Keratinocyte (primary cell): ENCODE results near the gene LDLRAD2. TPM values are rescaled to one million over a fixed set of nuclear protein-coding genes. Genes with fewer than 3 reads are reported as not detected.

Experiments
- DNase-seq: peaks from one replicate; pipeline ENCODE4 v3.0.0-alpha.2; 2011; ENCODE audit warnings: low read depth, missing footprints, low spot score
- FAIRE-seq: peaks from 2 replicates; lab custom pipeline; 2011; peaks lifted over from hg19 to GRCh38; lab: Jason Lieb, UNC
- H2AFZ ChIP-seq: 2 replicates; pipeline ENCODE4 v1.6.0; 2012; ENCODE audit warnings: low read length, control low read depth, inconsistent platforms; ENCODE audit not compliant: control insufficient read depth
- H3K27ac ChIP-seq: 2 replicates; pipeline ENCODE4 v1.5.1; 2011; ENCODE audit warnings: low read length; ENCODE audit not compliant: control insufficient read depth, insufficient read depth
- H3K27me3 ChIP-seq: 3 replicates; pipeline ENCODE4 v1.6.0; 2011; ENCODE audit warnings: low read length; ENCODE audit not compliant: control insufficient read depth, insufficient read depth; ENCODE audit errors: extremely low read depth
- H3K36me3 ChIP-seq, 2 experiments: 2 replicates in 1 of 2; 3 replicates in 1 of 2; pipeline ENCODE4 v1.5.1; 2011; ENCODE audit warnings: low read length in 2 of 2, mild to moderate bottlenecking in 1 of 2; ENCODE audit not compliant: control insufficient read depth in 2 of 2, insufficient read depth in 2 of 2; ENCODE audit errors: extremely low read depth in 1 of 2
- H3K4me1 ChIP-seq: 3 replicates; pipeline ENCODE4 v1.5.1; 2011; ENCODE audit warnings: low read length; ENCODE audit not compliant: control insufficient read depth, insufficient read depth; ENCODE audit errors: extremely low read depth
- H3K4me2 ChIP-seq: 3 replicates; pipeline ENCODE4 v1.6.0; 2011; ENCODE audit warnings: low read depth, low read length; ENCODE audit not compliant: control insufficient read depth, insufficient read depth; ENCODE audit errors: extremely low read depth
- H3K4me3 ChIP-seq, 3 experiments: fragments of 200-600 bp in 1 of 3; sonication (generic) in 1 of 3; 2 replicates in 2 of 3; 3 replicates in 1 of 3; pipeline ENCODE4 v1.5.1; 2011 to 2016; ENCODE audit warnings: low read length in 3 of 3, mild to moderate bottlenecking in 3 of 3, control low read depth in 2 of 3, inconsistent platforms in 1 of 3, low read depth in 1 of 3, mixed read lengths in 1 of 3, mixed run types in 1 of 3, moderate library complexity in 1 of 3; ENCODE audit not compliant: control insufficient read depth in 2 of 3, insufficient read depth in 2 of 3; ENCODE audit errors: extremely low read depth in 1 of 3
- H3K79me2 ChIP-seq: 2 replicates; pipeline ENCODE4 v1.6.0; 2012; ENCODE audit warnings: low read length; ENCODE audit not compliant: control insufficient read depth, insufficient read depth
- H3K9ac ChIP-seq: 3 replicates; pipeline ENCODE4 v1.6.0; 2011; ENCODE audit warnings: low read length; ENCODE audit not compliant: control insufficient read depth, insufficient read depth; ENCODE audit errors: extremely low read depth
- H3K9me1 ChIP-seq: 3 replicates; pipeline ENCODE4 v1.6.0; 2011; ENCODE audit warnings: low read length; ENCODE audit not compliant: control insufficient read depth, insufficient read depth; ENCODE audit errors: extremely low read depth
- H3K9me3 ChIP-seq: 2 replicates; pipeline ENCODE4 v1.5.1; 2012; ENCODE audit warnings: low read depth, low read length; ENCODE audit not compliant: control insufficient read depth
- H4K20me1 ChIP-seq: 3 replicates; pipeline ENCODE4 v1.6.0; 2011; ENCODE audit warnings: low read length; ENCODE audit not compliant: control insufficient read depth, insufficient read depth; ENCODE audit errors: extremely low read depth
- CTCF ChIP-seq, 3 experiments: IDR thresholded peaks in 1 of 3; conservative IDR thresholded peaks in 1 of 3; optimal IDR thresholded peaks in 1 of 3; 2 replicates in 2 of 3; 3 replicates in 1 of 3; pipeline versions ENCODE3 to v1.5.1; 2011; ENCODE audit warnings: low read length in 3 of 3, mild to moderate bottlenecking in 3 of 3, moderate library complexity in 2 of 3, control low read depth in 1 of 3, inconsistent platforms in 1 of 3; ENCODE audit not compliant: insufficient read depth in 2 of 3; ENCODE audit errors: extremely low read depth in 1 of 3
- EZH2 ChIP-seq: IDR thresholded peaks from one replicate; pipeline ENCODE4 v1.6.1; 2012; ENCODE audit warnings: inconsistent platforms, mild to moderate bottlenecking, low read length, moderate library complexity
- dilution Hi-C: fragments of 300-500 bp; cut with MboI; formaldehyde crosslinking; loops from one replicate; pipeline ENCODE4 v1.7.0; 2020; ENCODE audit warnings: low sequenced_read_pairs; ENCODE audit not compliant: extremely low pct_ligation_motif_present
- polyA plus RNA-seq, 5 experiments: library from polyadenylated mRNA; depleted of rRNA in 3 of 5; stranded (reverse) in 3 of 5; stranded (forward) in 1 of 5; unstranded in 1 of 5; fragments of >200 nt; gene quantifications; 1 replicate in 1 of 5; 2 replicates in 3 of 5; 3 replicates in 1 of 5; pipeline versions ENCODE4 v1.2.1 to v1.2.3, GENCODE V29; 2011 to 2012; ENCODE audit warnings: missing spikeins in 2 of 5, low read depth in 1 of 5, low replicate concordance in 1 of 5

LDLRAD2 gene
- polyA plus RNA-seq, 1 donor (not counting 4 experiments of a cell fraction or from before 2014, with no cell fraction given): 0.07 TPM

- H3K4me3 ChIP-seq: no peak overlapping the region
- H3K9me1 ChIP-seq: no peaks in the 10 kb centered on the region
- peaks cover 37 to 61% of the 10 kb centered on the region in 2 experiments for H3K36me3 ChIP-seq
- FAIRE-seq (no peak), DNase-seq (no peak)
- H3K27me3 ChIP-seq: no peaks in the 10 kb centered on the region
- H4K20me1 ChIP-seq: peaks cover 3% of the 10 kb centered on the region
- H3K9ac ChIP-seq: no peak overlapping the region
- dilution Hi-C loops: no loop called here
- no peaks in the 10 kb centered on the region for H3K9me3 ChIP-seq
- TF ChIP-seq CTCF (optimal IDR thresholded peaks at IDR 0.05 in 1 of 3, IDR thresholded peaks at IDR 0.05 in 1 of 3, conservative IDR thresholded peaks at IDR 0.05 in 1 of 3; ENCODE audit: extremely low read depth in 1 of 3, insufficient read depth in 2 of 3, low read length in 3 of 3): no peak
- TF ChIP-seq EZH2: no peak
- no peaks in the 10 kb centered on the region for H3K79me2 ChIP-seq
- H2AFZ ChIP-seq: no peak overlapping the region
- H3K4me2 ChIP-seq: no peak overlapping the region
- no peak overlapping the region for H3K27ac ChIP-seq
- peaks cover 8% of the 10 kb centered on the region for H3K4me1 ChIP-seq
These were observed 47.7 kb downstream of the LDLRAD2 start for GRCh38 chr1:21859669-21860179.

DNA sequence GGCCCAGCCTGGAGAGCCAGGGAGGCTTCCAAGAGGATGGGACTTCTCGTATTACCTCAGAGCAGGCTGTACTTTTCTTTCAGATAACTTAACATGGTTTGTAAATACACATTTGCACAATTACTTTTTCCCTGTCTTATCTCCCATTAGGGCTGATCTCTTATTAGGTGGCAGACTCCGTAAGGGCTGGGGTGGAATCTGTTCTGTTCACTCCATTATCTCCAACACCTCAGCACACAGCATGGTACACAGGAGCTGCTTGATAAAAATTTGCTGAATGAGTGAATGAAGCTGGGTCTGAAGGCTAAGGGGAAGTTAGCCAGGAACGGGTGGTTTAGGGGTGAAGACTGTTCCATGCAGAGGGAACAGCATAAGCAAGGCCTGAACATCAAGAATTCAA lies 48.9 kb downstream of the LDLRAD2 start:
- Histone ChIP-seq H3K9me1 (no peaks in the 10 kb centered on the region), H2AFZ (no peak overlapping the region), H3K79me2 (no peaks in the 10 kb centered on the region), H3K36me3 (peaks cover 34 to 63% of the 10 kb centered on the region in 2 experiments), H4K20me1 (peaks cover 3% of the 10 kb centered on the region), H3K4me3 (no peak overlapping the region), H3K4me1 (peaks cover 6% of the 10 kb centered on the region), H3K9me3 (no peaks in the 10 kb centered on the region), H3K4me2 (no peak overlapping the region), H3K27ac (no peak overlapping the region), H3K9ac (no peak overlapping the region), H3K27me3 (no peaks in the 10 kb centered on the region)
- DNase-seq: no peak
- FAIRE-seq: no peak
- TF ChIP-seq CTCF (optimal IDR thresholded peaks at IDR 0.05 in 1 of 3, IDR thresholded peaks at IDR 0.05 in 1 of 3, conservative IDR thresholded peaks at IDR 0.05 in 1 of 3; ENCODE audit: extremely low read depth in 1 of 3, insufficient read depth in 2 of 3, low read length in 3 of 3) (no peak), EZH2 (no peak)
- dilution Hi-C loops: no loop called here
